Body of pancreas (tissue), 4 donors: ENCODE measurements around the gene ST6GALNAC1. TPM values are rescaled to one million over a fixed set of nuclear protein-coding genes. Genes with fewer than 3 reads are reported as not detected.

Experiments
- ATAC-seq: fragments of 150-250 bp; one replicate; pipeline ENCODE4 v1.9.1; 2016
- DNase-seq, 4 donors: peaks; one replicate each; pipeline ENCODE4 v3.0.0-alpha.2; 2019
- H3K27ac ChIP-seq, 4 donors: fragments of 200-600 bp; sonication (generic); 1 replicate in 3 of 4; 2 replicates in 1 of 4; pipeline versions ENCODE4 v1.5.1 to v1.6.1; 2016 to 2019; ENCODE audit warnings: mild to moderate bottlenecking in 1 of 4, mixed read lengths in 1 of 4, moderate library complexity in 1 of 4
- H3K27me3 ChIP-seq, 2 donors: fragments of 200-600 bp; sonication (generic); one replicate each; pipeline ENCODE4 v1.6.0; 2016; ENCODE audit warnings: mild to moderate bottlenecking in 1 of 2
- H3K36me3 ChIP-seq, 2 donors: fragments of 200-600 bp; sonication (generic); replicated peaks in 1 of 2; 2 replicates each; pipeline ENCODE4 v1.5.1; 2016; ENCODE audit warnings: low read depth in 2 of 2; ENCODE audit not compliant: insufficient read depth in 1 of 2
- H3K4me1 ChIP-seq: fragments of 200-600 bp; sonication (generic); one replicate; pipeline ENCODE4 v1.6.0; 2016
- H3K4me3 ChIP-seq, 2 donors: fragments of 200-600 bp; sonication (generic); 1 replicate in 1 of 2; 2 replicates in 1 of 2; pipeline ENCODE4 v1.5.1; 2016 to 2019
- H3K9me3 ChIP-seq, 3 donors: fragments of 200-600 bp; sonication (generic); 1 replicate in 2 of 3; 2 replicates in 1 of 3; pipeline ENCODE4 v1.5.1; 2016
- CTCF ChIP-seq, 7 experiments: fragments of 450-650 bp in 4 of 7; fragments of 200-600 bp in 3 of 7; sonication (generic) in 3 of 7; IDR thresholded peaks; one replicate each; pipeline ENCODE4 v1.5.1; 2016 to 2019; ENCODE audit warnings: antibody characterized with exemption in 7 of 7
- POLR2A ChIP-seq, 3 donors: fragments of 450-650 bp; IDR thresholded peaks; one replicate each; pipeline ENCODE4 v1.6.1; 2016; ENCODE audit warnings: antibody characterized with exemption in 3 of 3, mild to moderate bottlenecking in 2 of 3
- WGBS, 2 donors: methylation state at CpG; one replicate each; pipeline ENCODE4 v1.1.5; 2017; 5-methylcytosine and 5-hydroxymethylcytosine counted together
- intact Hi-C: fragments of 100-400 bp; cut with DNase I; formaldehyde crosslinking; loops from one replicate; pipeline ENCODE4 v1.15.1; 2023
- total RNA-seq, 2 donors: library from RNA; depleted of rRNA; stranded (reverse); fragments of >200 nt; gene quantifications; one replicate each; pipeline ENCODE4 v1.1.0, GENCODE V29; 2016

ST6GALNAC1 gene
- total RNA-seq, 2 donors from 2014 or later, result 9.3 to 13.5 TPM

- intact Hi-C loops, result no loop called here
- 75 to 80% methylated on average over 8 of the region's 8 CpGs for WGBS, 2 donors
- H3K36me3 ChIP-seq, result no peaks in the 10 kb centered on the region
- no peak for ATAC-seq
- no peak overlapping the region for H3K27ac ChIP-seq
- H3K4me3 ChIP-seq, result no peak overlapping the region
- H3K4me1 ChIP-seq, result no peaks in the 10 kb centered on the region
- no peaks in the 10 kb centered on the region for H3K27me3 ChIP-seq
- TF ChIP-seq CTCF (IDR thresholded peaks at IDR 0.05) (no peak), POLR2A (IDR thresholded peaks at IDR 0.05) (no peak)
- no peaks in the 10 kb centered on the region for H3K9me3 ChIP-seq
- no peak for DNase-seq
Measured at GRCh38 chr17:76601065-76601464, 42.5 kb downstream of the ST6GALNAC1 start.

- no peaks in the 10 kb centered on the region for H3K27me3 ChIP-seq
- TF ChIP-seq POLR2A (IDR thresholded peaks at IDR 0.05), result no peak
- no peak for TF ChIP-seq CTCF (IDR thresholded peaks at IDR 0.05)
- peak in 1 of 4 donors; percentile 28 for DNase-seq
- no peaks in the 10 kb centered on the region for H3K36me3 ChIP-seq
- intact Hi-C loops, result no loop called here
- no peaks in the 10 kb centered on the region for H3K9me3 ChIP-seq
- ATAC-seq, result no peak
- WGBS, 2 donors, result 73 to 74% methylated on average over 16 to 17 of the region's 17 CpGs
- no peaks in the 10 kb centered on the region for H3K4me1 ChIP-seq
- no peak overlapping the region for H3K27ac ChIP-seq
- H3K4me3 ChIP-seq, result no peak overlapping the region
Measured at GRCh38 chr17:76599694-76600460, 43.7 kb downstream of the ST6GALNAC1 start.

GRCh38 chr17:76598004-76598439, 45.5 kb downstream of the ST6GALNAC1 start:
- TF ChIP-seq CTCF (IDR thresholded peaks at IDR 0.05) (no peak), POLR2A (IDR thresholded peaks at IDR 0.05) (no peak)
- no peak overlapping the region for H3K27ac ChIP-seq
- intact Hi-C loops, result no loop called here
- no peaks in the 10 kb centered on the region for H3K4me1 ChIP-seq
- 10 to 12% methylated on average over 2 of the region's 2 CpGs for WGBS, 2 donors
- H3K9me3 ChIP-seq, result no peaks in the 10 kb centered on the region
- DNase-seq (peak in 2 of 4 donors; percentile 8 to 22), ATAC-seq (no peak)
- H3K36me3 ChIP-seq, result no peaks in the 10 kb centered on the region
- no peak overlapping the region for H3K4me3 ChIP-seq
- H3K27me3 ChIP-seq, result no peaks in the 10 kb centered on the region

GRCh38 chr17:76597156-76598003, 46.2 kb downstream of the ST6GALNAC1 start:
- peak in 1 of 4 donors; percentile 35 for DNase-seq
- no peak for TF ChIP-seq POLR2A (IDR thresholded peaks at IDR 0.05)
- TF ChIP-seq CTCF (IDR thresholded peaks at IDR 0.05), result no peak
- H3K4me3 ChIP-seq, result no peak overlapping the region

More at GRCh38 chr17:76597156-76598003, 46.2 kb downstream of the ST6GALNAC1 start:
- Histone ChIP-seq H3K27ac (no peak overlapping the region), H3K36me3 (no peaks in the 10 kb centered on the region), H3K27me3 (no peaks in the 10 kb centered on the region), H3K4me1 (no peaks in the 10 kb centered on the region), H3K9me3 (no peaks in the 10 kb centered on the region)
- no peak for ATAC-seq
- intact Hi-C loops, result no loop called here
- 48 to 63% methylated on average over 12 of the region's 12 CpGs for WGBS, 2 donors
